GM18861 (cell line): Measurements from ENCODE around the gene CYSTM1.

Experiments
- ATAC-seq: cut with Tn5 transposase; IDR thresholded peaks from one replicate; pipeline ENCODE4 v1.9.1; 2021; ENCODE audit not compliant: unreplicated experiment

Gene CYSTM1

GRCh38 chr5:140252470-140253126 lies 77.6 kb downstream of the CYSTM1 start:
- ATAC-seq, result no peak

- ATAC-seq, result no peak
Measured at GRCh38 chr5:140253985-140254384, 79.0 kb downstream of the CYSTM1 start.

GRCh38 chr5:140255460-140256157 lies 80.6 kb downstream of the CYSTM1 start:
- ATAC-seq, result no peak

DNA sequence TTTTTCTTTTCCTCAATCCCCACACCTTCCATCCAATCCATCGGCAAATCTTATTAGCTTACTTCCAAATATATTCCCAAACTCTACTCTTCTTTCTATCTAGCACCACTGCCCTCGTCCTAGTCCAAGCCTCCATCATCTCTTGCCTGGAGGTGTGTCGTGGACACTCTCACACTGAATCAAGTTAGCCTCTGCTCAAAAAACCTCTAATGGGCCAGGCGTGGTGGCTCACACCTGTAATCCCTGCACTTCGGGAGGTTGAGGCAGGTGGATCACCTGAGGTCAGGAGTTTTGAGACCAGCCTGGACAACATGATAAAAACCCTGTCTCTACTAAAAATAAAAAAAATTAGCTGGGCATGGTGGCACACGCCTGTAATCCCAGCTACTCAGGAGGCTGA lies 81.7 kb downstream of the CYSTM1 start:
- ATAC-seq, result no peak

GRCh38 chr5:140258016-140258415 lies 83.0 kb downstream of the CYSTM1 start:
- no peak for ATAC-seq

DNA sequence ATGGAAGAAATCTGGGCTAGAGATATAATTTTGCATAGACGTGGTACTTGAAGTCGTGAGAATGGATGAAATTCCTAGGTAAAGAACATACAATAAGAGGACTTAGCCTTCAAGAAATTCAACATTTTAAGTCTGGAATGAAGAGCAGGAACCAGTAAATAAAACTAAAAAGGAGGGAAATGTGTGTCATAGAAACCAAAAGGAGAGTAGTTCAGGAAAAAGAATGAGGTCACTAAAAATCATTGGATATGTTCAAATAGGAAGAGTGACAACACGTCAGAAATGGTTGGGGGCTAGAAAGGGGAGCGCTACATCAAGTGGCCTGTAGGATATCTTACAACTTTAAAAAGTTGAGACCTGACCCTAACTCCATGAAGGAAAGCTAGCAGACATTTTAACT lies 83.9 kb downstream of the CYSTM1 start:
- no peak for ATAC-seq

DNA sequence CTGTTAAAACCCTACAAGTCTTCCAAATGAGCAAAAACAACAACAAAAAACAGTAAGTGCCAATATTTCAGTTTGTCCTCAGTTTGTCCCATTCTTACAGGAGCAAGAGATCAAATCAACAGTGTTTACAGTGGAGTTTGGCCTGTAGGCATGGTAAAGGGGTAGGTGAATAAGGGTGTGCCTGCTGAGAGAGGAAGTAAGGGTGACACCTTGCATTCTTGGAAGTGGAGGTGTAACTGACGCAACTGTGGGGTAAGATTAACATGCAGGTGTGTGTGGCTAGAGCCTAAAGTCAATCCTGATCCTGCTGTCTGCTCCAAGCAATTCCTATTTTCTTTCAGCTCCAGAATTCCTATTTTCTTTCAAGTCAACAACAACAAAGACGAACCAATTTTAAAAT lies 84.5 kb downstream of the CYSTM1 start:
- ATAC-seq, result no peak

GRCh38 chr5:140260089-140260656 lies 85.2 kb downstream of the CYSTM1 start:
- no peak for ATAC-seq

- no peak for ATAC-seq
Measured at GRCh38 chr5:140261403-140262171, 86.6 kb downstream of the CYSTM1 start.

GRCh38 chr5:140262221-140262620 lies 87.2 kb downstream of the CYSTM1 start:
- no peak for ATAC-seq

- no peak for ATAC-seq
Measured at GRCh38 chr5:140262839-140263238, 87.9 kb downstream of the CYSTM1 start.

DNA sequence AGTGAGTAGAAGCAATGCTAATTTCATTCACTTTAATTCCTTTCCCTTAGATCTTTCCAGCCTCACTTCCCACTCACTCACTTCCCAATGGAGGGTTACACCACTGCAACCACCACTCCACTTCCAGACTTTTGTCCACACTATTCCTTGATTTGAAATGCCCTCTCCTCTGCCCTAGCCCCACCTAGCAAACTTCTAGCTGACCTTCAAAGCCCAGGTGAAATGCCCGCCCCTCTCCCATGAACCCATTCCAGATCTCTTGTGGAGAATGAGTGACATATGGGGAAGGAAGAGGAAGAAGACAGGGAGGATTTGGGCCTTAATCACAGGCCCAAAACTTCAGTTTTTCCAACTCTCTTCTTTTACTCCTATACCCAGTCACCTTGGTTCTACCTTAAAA lies 90.9 kb downstream of the CYSTM1 start:
- no peak for ATAC-seq

- no peak for ATAC-seq
Measured at GRCh38 chr5:140266471-140267200, 91.6 kb downstream of the CYSTM1 start.

GRCh38 chr5:140267201-140267540 lies 92.2 kb downstream of the CYSTM1 start:
- ATAC-seq, result no peak

DNA sequence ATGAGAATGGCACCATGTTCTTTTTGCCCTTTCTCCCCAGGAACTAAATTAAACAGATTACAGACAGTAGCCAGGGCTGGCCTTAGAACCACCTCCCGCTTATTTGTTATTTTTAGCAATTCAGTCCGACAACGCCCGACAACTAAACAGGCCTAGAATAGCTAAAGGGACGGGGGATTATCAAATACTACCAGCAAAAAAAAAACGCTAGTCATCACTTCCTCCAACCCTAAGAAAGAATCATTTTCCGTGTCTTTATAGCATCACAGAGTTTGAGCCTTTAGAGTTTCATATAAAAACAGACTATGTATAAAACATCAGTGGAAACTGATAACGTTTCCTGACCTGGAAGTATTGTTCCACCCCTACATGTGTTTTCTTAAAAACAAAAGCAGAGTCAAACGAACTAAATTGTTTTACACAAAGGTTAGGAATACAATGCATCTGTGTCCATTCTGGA lies 92.6 kb downstream of the CYSTM1 start:
- ATAC-seq, result no peak

GRCh38 chr5:140270008-140270407 lies 95.0 kb downstream of the CYSTM1 start:
- no peak for ATAC-seq

GRCh38 chr5:140273401-140273877 lies 98.5 kb downstream of the CYSTM1 start:
- ATAC-seq, result no peak

DNA sequence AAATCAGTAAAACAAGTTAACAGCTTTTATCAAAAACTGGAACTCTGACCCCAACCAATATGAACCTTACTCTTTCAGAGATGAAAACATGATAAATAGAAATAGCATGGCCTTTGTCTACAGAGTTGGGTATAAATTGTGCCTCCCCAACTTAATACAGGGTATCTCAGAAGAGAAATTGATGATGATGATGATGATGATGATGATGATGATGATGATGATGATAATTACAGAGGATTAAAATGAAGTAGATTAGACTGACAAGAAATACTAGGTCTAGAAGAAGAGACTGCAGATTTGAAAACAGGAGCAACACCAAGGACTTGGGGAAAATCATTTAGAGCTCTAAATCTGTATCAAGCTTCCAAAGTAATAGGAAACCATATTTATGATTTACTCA lies 100.8 kb downstream of the CYSTM1 start:
- no peak for ATAC-seq

DNA sequence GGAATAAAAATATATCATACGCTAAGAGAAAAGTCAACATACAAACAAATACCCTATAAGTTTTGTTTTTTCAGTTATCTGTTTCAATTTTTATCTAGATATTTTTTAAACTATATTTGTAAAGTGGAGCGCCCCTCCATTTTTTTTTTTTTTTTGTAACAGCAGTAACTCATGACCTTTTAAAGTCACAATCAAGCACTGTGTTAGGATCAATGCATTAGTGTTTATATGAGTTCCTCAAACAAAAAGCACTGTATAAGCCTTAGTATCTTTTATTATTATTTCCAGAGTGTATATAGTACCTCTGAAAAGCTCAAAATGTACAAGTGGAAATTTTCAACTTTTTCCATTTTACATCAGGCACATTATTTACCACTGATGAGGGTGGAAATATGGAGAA lies 107.3 kb downstream of the CYSTM1 start:
- ATAC-seq, result no peak

DNA sequence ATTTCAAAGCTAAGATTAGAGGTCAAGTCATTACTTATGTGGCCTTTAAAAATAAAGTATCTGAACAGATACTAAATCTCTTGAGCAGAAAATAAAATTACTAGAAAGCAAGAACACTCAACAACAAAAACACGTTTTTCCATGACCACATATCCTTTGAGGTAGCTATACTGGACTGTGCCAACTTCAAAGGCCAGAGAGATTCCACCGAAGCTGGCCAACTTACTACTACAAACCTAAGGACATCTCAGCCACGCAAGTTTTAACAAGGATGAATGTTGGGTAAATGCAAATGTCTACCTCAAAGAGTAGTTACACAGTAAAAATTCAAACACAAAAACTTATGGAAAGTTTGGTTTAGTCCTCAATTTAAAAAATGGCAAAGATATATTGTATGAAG lies 109.0 kb downstream of the CYSTM1 start:
- ATAC-seq, result no peak

- no peak for ATAC-seq
Measured at GRCh38 chr5:140286424-140286823, 111.4 kb downstream of the CYSTM1 start.
